GM23338 (cell line): Measurements from ENCODE around the gene TSPAN4.

Experiments used
- CTCF ChIP-seq, 2 experiments: fragments of 200-600 bp in 1 of 2; sonication (generic) in 1 of 2; conservative IDR thresholded peaks; 2 replicates each; pipeline versions ENCODE4 v1.5.1 to v1.6.1; 2016 to 2017; ENCODE audit warnings: antibody characterized with exemption in 2 of 2, low read depth in 2 of 2, mild to moderate bottlenecking in 2 of 2, moderate library complexity in 1 of 2
- EZH2 ChIP-seq: fragments of 200-600 bp; sonication (generic); IDR thresholded peaks from one replicate; pipeline ENCODE4 v1.8.0; 2017; ENCODE audit warnings: antibody characterized with exemption, mild to moderate bottlenecking, low read depth; ENCODE audit not compliant: unreplicated experiment

- TF ChIP-seq CTCF (conservative IDR thresholded peaks at IDR 0.05; ENCODE audit: low read depth in 2 of 2) (no peak), EZH2 (no peak)
These were observed 38.7 kb upstream of the TSPAN4 start for GRCh38 chr11:803770-804598.
